GM10266 (cell line): ENCODE data around the gene ULK1.

Experiments used
- DNase-seq: peaks from one replicate; pipeline ENCODE4 v3.0.0; 2012; ENCODE audit errors: extremely low spot score
- CTCF ChIP-seq: IDR thresholded peaks from 2 replicates; pipeline ENCODE4 v1.5.1; 2012; ENCODE audit warnings: mild to moderate bottlenecking, low read depth; ENCODE audit not compliant: control insufficient read depth, insufficient read depth; ENCODE audit errors: missing control alignments

The ULK1 gene

GRCh38 chr12:131850856-131851559 lies 43.4 kb upstream of the ULK1 start:
- TF ChIP-seq CTCF: peak; percentile 58
- no peak for DNase-seq

- no peak for TF ChIP-seq CTCF
- DNase-seq: no peak
Observed at GRCh38 chr12:131851741-131852550, 42.5 kb upstream of the ULK1 start.

GRCh38 chr12:131852551-131853299 lies 41.7 kb upstream of the ULK1 start:
- DNase-seq: peak; percentile 57

GRCh38 chr12:131853832-131854797 lies 40.3 kb upstream of the ULK1 start:
- DNase-seq: no peak
- TF ChIP-seq CTCF: no peak

More at GRCh38 chr12:131852551-131853299, 41.7 kb upstream of the ULK1 start:
- no peak for TF ChIP-seq CTCF

GRCh38 chr12:131854861-131855476 lies 39.5 kb upstream of the ULK1 start:
- DNase-seq: no peak
- TF ChIP-seq CTCF: no peak

GRCh38 chr12:131855521-131856142 lies 38.8 kb upstream of the ULK1 start:
- TF ChIP-seq CTCF: no peak
- no peak for DNase-seq
